GM23248 (cell line): ENCODE measurements around the gene PRSS8. TPM values are rescaled to one million over a fixed set of nuclear protein-coding genes. Genes with fewer than 3 reads are reported as not detected.

Experiments
- DNase-seq: peaks from one replicate; pipeline ENCODE4 v3.0.0-alpha.2; 2015
- H2AFZ ChIP-seq: fragments of 200-600 bp; sonication (generic); 2 replicates; pipeline ENCODE4 v1.6.1; 2016; ENCODE audit warnings: antibody characterized with exemption
- H3F3A ChIP-seq: fragments of 200-600 bp; sonication (generic); 2 replicates; pipeline ENCODE4 v1.6.1; 2016; ENCODE audit warnings: mild to moderate bottlenecking, antibody characterized with exemption, mixed run types; ENCODE audit not compliant: insufficient read depth
- H3K27ac ChIP-seq: fragments of 200-600 bp; sonication (generic); 2 replicates; pipeline ENCODE4 v1.5.1; 2016; ENCODE audit warnings: mild to moderate bottlenecking
- H3K27me3 ChIP-seq: fragments of 200-600 bp; sonication (generic); replicated peaks from 2 replicates; pipeline ENCODE4 v1.6.1; 2016; ENCODE audit warnings: mild to moderate bottlenecking; ENCODE audit not compliant: insufficient read depth
- H3K36me3 ChIP-seq: fragments of 200-600 bp; sonication (generic); 2 replicates; pipeline ENCODE4 v1.6.1; 2016; ENCODE audit warnings: low read depth, mild to moderate bottlenecking
- H3K4me1 ChIP-seq: fragments of 200-600 bp; sonication (generic); 2 replicates; pipeline ENCODE4 v1.6.1; 2016; ENCODE audit warnings: mild to moderate bottlenecking; ENCODE audit not compliant: insufficient read depth
- H3K4me2 ChIP-seq: fragments of 200-600 bp; sonication (generic); one replicate; pipeline ENCODE4 v1.6.1; 2016; ENCODE audit warnings: mild to moderate bottlenecking; ENCODE audit not compliant: unreplicated experiment
- H3K4me3 ChIP-seq: fragments of 200-600 bp; sonication (generic); 2 replicates; pipeline ENCODE4 v1.5.1; 2016; ENCODE audit warnings: mild to moderate bottlenecking
- H3K79me2 ChIP-seq: fragments of 200-600 bp; sonication (generic); 2 replicates; pipeline ENCODE4 v1.6.1; 2016; ENCODE audit warnings: mild to moderate bottlenecking; ENCODE audit not compliant: insufficient read depth
- H3K9ac ChIP-seq: fragments of 200-600 bp; sonication (generic); 2 replicates; pipeline ENCODE4 v1.6.1; 2016; ENCODE audit warnings: mild to moderate bottlenecking
- H3K9me2 ChIP-seq: fragments of 200-600 bp; sonication (generic); 2 replicates; pipeline ENCODE4 v1.6.1; 2016; ENCODE audit warnings: mixed run types, mild to moderate bottlenecking, moderate library complexity; ENCODE audit not compliant: insufficient read depth
- H3K9me3 ChIP-seq: fragments of 200-600 bp; sonication (generic); one replicate; pipeline ENCODE4 v1.6.1; 2017; ENCODE audit warnings: low read depth
- H4K20me1 ChIP-seq: fragments of 200-600 bp; sonication (generic); 2 replicates; pipeline ENCODE4 v1.6.0; 2016; ENCODE audit not compliant: insufficient read depth
- EZH2 ChIP-seq: fragments of 200-600 bp; sonication (generic); IDR thresholded peaks from 2 replicates; pipeline ENCODE4 v1.6.1; 2018; ENCODE audit warnings: antibody characterized with exemption, mild to moderate bottlenecking; ENCODE audit not compliant: insufficient read depth, poor library complexity, severe bottlenecking
- EZH2phosphoT487 ChIP-seq: fragments of 200-600 bp; sonication (generic); IDR thresholded peaks from 2 replicates; pipeline ENCODE4 v1.6.1; 2018; ENCODE audit warnings: antibody characterized with exemption, moderate library complexity, mild to moderate bottlenecking, low read depth; ENCODE audit not compliant: insufficient read depth
- WGBS, 2 experiments: methylation state at CpG; one replicate each; pipeline ENCODE4 v1.1.6; 2015 to 2017; ENCODE audit warnings: low lambda C conversion rate in 2 of 2, low coverage in 1 of 2; ENCODE audit errors: missing lambda C conversion rate in 2 of 2; 5-methylcytosine and 5-hydroxymethylcytosine counted together
- in situ Hi-C: fragments of 300-500 bp; cut with MboI; formaldehyde crosslinking; loops from 2 replicates; pipeline ENCODE4 v1.15.0; 2020
- polyA plus RNA-seq: library from polyadenylated mRNA; unstranded; fragments of >200 nt; fragmentation: Nextera tagmentation; extraction: Ambion mirVana; gene quantifications from 2 replicates; pipeline ENCODE4 v1.2.1, GENCODE V29; 2016
- total RNA-seq: library from RNA; depleted of rRNA; stranded (reverse); fragments of >200 nt; shearing (Covaris generic); gene quantifications from 2 replicates; pipeline ENCODE4 v1.2.3, GENCODE V29; 2014

The PRSS8 gene
- total and polyA plus RNA-seq, 2 experiments from 2014 or later = not detected

- Histone ChIP-seq H3K9me2 (no peaks in the 10 kb centered on the region), H3K36me3 (peaks cover 22% of the 10 kb centered on the region), H3K9ac (peak overlapping the region; percentile 94), H4K20me1 (no peaks in the 10 kb centered on the region), H3K4me3 (peak overlapping the region; percentile 77), H3K27me3 (no peaks in the 10 kb centered on the region), H3K27ac (peak overlapping the region; percentile 99), H3F3A (peaks cover 29% of the 10 kb centered on the region), H2AFZ (peak overlapping the region; percentile 39), H3K79me2 (peaks cover 21% of the 10 kb centered on the region), H3K4me2 (peak overlapping the region; percentile 93), H3K9me3 (no peaks in the 10 kb centered on the region), H3K4me1 (peaks cover 13% of the 10 kb centered on the region)
- WGBS, 2 experiments = 43 to 44% methylated on average over 9 of the region's 9 CpGs
- DNase-seq = peak; percentile 94
- TF ChIP-seq EZH2phosphoT487 (no peak), EZH2 (no peak)
- in situ Hi-C loops = no loop called here
These were observed 17.0 kb downstream of the PRSS8 start for GRCh38 chr16:31118223-31119155.

- in situ Hi-C loops = no loop called here
- Histone ChIP-seq H4K20me1 (no peaks in the 10 kb centered on the region), H3K9me2 (no peaks in the 10 kb centered on the region), H3K9ac (peak within 1 kb of the TSS; percentile 94), H2AFZ (peak within 1 kb of the TSS; percentile 79), H3K9me3 (no peaks in the 10 kb centered on the region), H3K4me3 (peak within 1 kb of the TSS; percentile 77), H3K36me3 (peaks cover 22% of the 10 kb centered on the region), H3K27ac (peak within 1 kb of the TSS; percentile 99), H3K4me2 (peak within 1 kb of the TSS; percentile 96), H3K4me1 (peaks cover 13% of the 10 kb centered on the region), H3F3A (peaks cover 37% of the 10 kb centered on the region), H3K27me3 (no peaks in the 10 kb centered on the region), H3K79me2 (peaks cover 21% of the 10 kb centered on the region)
- TF ChIP-seq EZH2 (no peak), EZH2phosphoT487 (no peak)
- 1% methylated on average over 30 to 64 of the region's 68 CpGs for WGBS, 2 experiments
- peak; percentile 100 for DNase-seq
These were observed 17.9 kb downstream of the PRSS8 start, which contains the start of gene KAT8 for GRCh38 chr16:31117384-31118222. TSS of gene KAT8 (plus strand) at chr16:31117664. CDS start at chr16:31117682, 18 bp downstream.

- 44 to 46% methylated on average over 8 of the region's 8 CpGs for WGBS, 2 experiments
- no peak overlapping the region for H3K27ac ChIP-seq
- H3K4me1 ChIP-seq = peaks cover 14% of the 10 kb centered on the region
- H3K27me3 ChIP-seq = no peaks in the 10 kb centered on the region
- no peak overlapping the region for H3K4me2 ChIP-seq
- in situ Hi-C loops = no loop called here
- H2AFZ ChIP-seq = no peak overlapping the region
- no peaks in the 10 kb centered on the region for H3K9me3 ChIP-seq
- peaks cover 18% of the 10 kb centered on the region; the same call in 1 of the 2 replicates for H3K36me3 ChIP-seq
- H3K9me2 ChIP-seq = no peaks in the 10 kb centered on the region
- peaks cover 30% of the 10 kb centered on the region for H3F3A ChIP-seq
- H3K79me2 ChIP-seq = peaks cover 18% of the 10 kb centered on the region
- no peak for DNase-seq
- no peaks in the 10 kb centered on the region for H4K20me1 ChIP-seq
- TF ChIP-seq EZH2phosphoT487 (no peak), EZH2 (no peak)
- H3K9ac ChIP-seq = no peak overlapping the region
- no peak overlapping the region for H3K4me3 ChIP-seq
These were observed 21.1 kb downstream of the PRSS8 start for GRCh38 chr16:31114468-31114867.
